Type B pancreatic cell (in vitro differentiated cells): Measurements from ENCODE around the gene BACH2. TPM values are rescaled to one million over a fixed set of nuclear protein-coding genes. Genes with fewer than 3 reads are reported as not detected.
"Not testable (repeated sequence)": the region's sequence is repeated elsewhere in the genome, so short reads cannot be mapped to it uniquely, and the experiment has no call there.

ENCODE experiments used
- DNase-seq: peaks from one replicate; pipeline ENCODE4 v3.0.0; 2021; ENCODE audit warnings: mixed read lengths; ENCODE audit not compliant: unreplicated experiment; ENCODE audit errors: extremely low spot score
- H3K27ac Mint-ChIP-seq: 2 replicates; pipeline ENCODE4 v1.8.0; 2021; ENCODE audit warnings: mild to moderate bottlenecking, mixed read lengths
- H3K27me3 Mint-ChIP-seq: 2 replicates; pipeline ENCODE4 v1.8.0; 2021; ENCODE audit warnings: mixed read lengths
- H3K36me3 Mint-ChIP-seq: 2 replicates; pipeline ENCODE4 v1.8.0; 2021; ENCODE audit warnings: mixed read lengths
- H3K4me1 Mint-ChIP-seq: one replicate; pipeline ENCODE4 v1.8.0; 2021; ENCODE audit warnings: mixed read lengths; ENCODE audit not compliant: unreplicated experiment
- H3K4me3 Mint-ChIP-seq: 2 replicates; pipeline ENCODE4 v1.8.0; 2021; ENCODE audit warnings: mild to moderate bottlenecking, mixed read lengths
- H3K9me3 Mint-ChIP-seq: 2 replicates; pipeline ENCODE4 v1.8.0; 2021; ENCODE audit warnings: mixed read lengths
- CTCF ChIP-seq: fragments of 200-600 bp; sonication (generic); conservative IDR thresholded peaks from 2 replicates; pipeline ENCODE4 v1.5.0; 2021; ENCODE audit warnings: antibody characterized with exemption, mild to moderate bottlenecking
- total RNA-seq: library from RNA; stranded (reverse); gene quantifications from 2 replicates; pipeline ENCODE4 v1.2.1, GENCODE V29; 2021; ENCODE audit warnings: low replicate concordance

BACH2 gene
- total RNA-seq, 1 donor from 2014 or later: 33.5 TPM

DNA sequence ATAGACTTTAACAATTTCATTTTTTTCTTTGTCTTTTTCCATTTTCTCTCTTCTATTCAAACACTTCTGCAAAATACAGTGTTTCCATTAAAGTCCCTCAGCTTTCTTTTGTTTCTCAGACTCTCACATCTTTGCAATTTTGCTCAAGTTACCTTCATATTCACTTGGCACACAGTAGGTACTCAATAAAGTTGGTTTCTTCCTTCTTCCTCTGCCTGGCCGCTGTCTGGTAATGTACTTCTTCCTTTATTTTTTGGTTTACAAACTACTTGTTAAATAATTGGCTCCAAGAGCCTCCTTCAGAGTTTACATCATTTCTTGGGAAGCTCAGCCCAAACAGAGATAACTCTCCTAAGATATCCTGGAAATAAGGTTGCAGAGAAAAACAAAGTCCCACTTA, 321.3 kb downstream of the BACH2 start:
- H3K27ac Mint-ChIP-seq: no peak overlapping the region
- H3K9me3 Mint-ChIP-seq: no peaks in the 10 kb centered on the region
- H3K4me3 Mint-ChIP-seq: no peak overlapping the region
- peaks cover 6% of the 10 kb centered on the region for H3K36me3 Mint-ChIP-seq
- no peak for DNase-seq
- H3K27me3 Mint-ChIP-seq: peaks cover 5% of the 10 kb centered on the region
- TF ChIP-seq CTCF: no peak
- peaks cover 17% of the 10 kb centered on the region for H3K4me1 Mint-ChIP-seq

GRCh38 chr6:89974834-89975233, 321.8 kb downstream of the BACH2 start:
- H3K27ac Mint-ChIP-seq: no peak overlapping the region
- no peak overlapping the region for H3K4me3 Mint-ChIP-seq
- TF ChIP-seq CTCF: no peak
- peaks cover 17% of the 10 kb centered on the region for H3K4me1 Mint-ChIP-seq
- peaks cover 5% of the 10 kb centered on the region for H3K27me3 Mint-ChIP-seq
- H3K9me3 Mint-ChIP-seq: no peaks in the 10 kb centered on the region
- peaks cover 6% of the 10 kb centered on the region for H3K36me3 Mint-ChIP-seq
- no peak for DNase-seq

- TF ChIP-seq CTCF: no peak
- H3K4me1 Mint-ChIP-seq: peaks cover 17% of the 10 kb centered on the region
- peaks cover 6% of the 10 kb centered on the region for H3K36me3 Mint-ChIP-seq
- H3K27ac Mint-ChIP-seq: no peak overlapping the region
- H3K27me3 Mint-ChIP-seq: peaks cover 5% of the 10 kb centered on the region
- DNase-seq: no peak
- no peaks in the 10 kb centered on the region for H3K9me3 Mint-ChIP-seq
- no peak overlapping the region for H3K4me3 Mint-ChIP-seq
These were observed 324.6 kb downstream of the BACH2 start for GRCh38 chr6:89972025-89972381.

DNA sequence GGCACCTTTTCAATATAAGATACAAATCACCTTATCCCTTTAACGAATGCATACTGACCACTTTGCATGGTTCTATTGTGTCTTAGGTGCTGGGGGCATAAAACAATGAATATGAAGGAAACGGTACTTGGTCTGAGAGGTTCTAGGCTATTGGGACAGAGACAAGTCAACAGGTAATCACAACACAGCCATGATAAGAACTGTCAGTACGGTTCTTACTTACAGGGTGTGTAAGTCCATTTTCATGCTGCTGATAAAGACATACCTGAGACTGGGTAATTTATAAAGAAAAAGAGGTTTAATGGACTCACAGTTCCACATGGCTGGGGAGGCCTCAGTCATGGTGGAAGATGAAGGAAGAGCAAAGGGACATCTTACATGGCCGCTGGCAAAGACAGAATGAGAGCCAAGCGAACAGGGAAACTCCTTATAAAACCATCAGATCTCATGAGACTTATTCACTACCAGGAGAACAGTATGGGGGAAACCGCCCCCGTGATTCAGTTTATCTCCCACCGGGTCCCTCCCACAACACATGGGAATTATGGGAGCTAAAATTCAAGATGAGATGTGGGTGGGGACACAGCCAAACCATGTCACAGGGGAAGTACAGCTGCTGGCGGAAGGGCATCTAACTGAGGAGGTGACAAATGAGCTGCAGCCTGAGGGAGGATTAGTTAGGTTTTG, 325.2 kb downstream of the BACH2 start:
- H3K36me3 Mint-ChIP-seq, H3K27ac Mint-ChIP-seq, H3K27me3 Mint-ChIP-seq, H3K4me3 Mint-ChIP-seq, H3K9me3 Mint-ChIP-seq, DNase-seq: not testable (repeated sequence)
- H3K4me1 Mint-ChIP-seq: peaks cover 13% of the 10 kb centered on the region

GRCh38 chr6:89970609-89971337, 325.9 kb downstream of the BACH2 start:
- H3K27ac Mint-ChIP-seq: no peak overlapping the region
- DNase-seq: no peak
- H3K36me3 Mint-ChIP-seq: peaks cover 6% of the 10 kb centered on the region
- TF ChIP-seq CTCF: peak; percentile 78
- no peaks in the 10 kb centered on the region for H3K9me3 Mint-ChIP-seq
- peaks cover 2% of the 10 kb centered on the region for H3K27me3 Mint-ChIP-seq
- H3K4me3 Mint-ChIP-seq: no peak overlapping the region
- peaks cover 6% of the 10 kb centered on the region for H3K4me1 Mint-ChIP-seq

GRCh38 chr6:89970072-89970471, 326.6 kb downstream of the BACH2 start:
- H3K4me1 Mint-ChIP-seq: no peaks in the 10 kb centered on the region
- H3K36me3 Mint-ChIP-seq: peaks cover 6% of the 10 kb centered on the region
- H3K27me3 Mint-ChIP-seq: no peaks in the 10 kb centered on the region
- H3K9me3 Mint-ChIP-seq: no peaks in the 10 kb centered on the region
- no peak for TF ChIP-seq CTCF
- no peak overlapping the region for H3K4me3 Mint-ChIP-seq
- no peak for DNase-seq
- no peak overlapping the region for H3K27ac Mint-ChIP-seq
